ENCODE results near the gene PARD3B. TPM values are rescaled to one million over a fixed set of nuclear protein-coding genes. Genes with fewer than 3 reads are reported as not detected.

Gene PARD3B
- total and polyA plus RNA-seq, 2 of the 4 experiments (the other 2 are of a cell fraction), result 3.3 to 15.6 TPM

DNA sequence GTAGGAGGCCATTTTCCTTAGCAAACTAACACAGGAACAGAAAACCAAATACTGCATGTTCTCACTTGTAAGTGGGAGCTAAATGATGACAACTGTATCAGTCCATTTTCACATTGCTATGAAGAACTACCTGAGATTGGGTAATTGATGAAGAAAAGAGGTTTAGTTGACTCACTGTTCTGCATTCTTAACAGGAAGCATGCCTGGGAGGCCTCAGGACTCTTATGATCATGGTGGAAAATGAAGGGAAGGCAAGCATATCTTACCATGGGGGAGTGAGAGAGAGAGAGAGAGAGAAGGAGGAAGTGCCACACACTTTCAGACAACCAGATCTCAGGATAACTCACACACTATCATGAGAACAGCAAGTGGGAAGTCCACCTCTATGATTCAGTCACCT lies 105.3 kb downstream of the PARD3B start:
- H3K14ac ChIP-seq (replicated peaks; ENCODE audit: low read depth, low read length), result no peak overlapping the region
- no peak overlapping the region for H2BK5ac ChIP-seq (ENCODE audit: low read depth, low read length, poor library complexity, severe bottlenecking)
- ChIA-PET CTCF (no interaction called here), POLR2A (ENCODE audit: unreplicated experiment) (no interaction called here)
- no peaks in the 10 kb centered on the region; the same call in 1 of the 2 replicates for H4K20me1 ChIP-seq (ENCODE audit: insufficient read depth, low read length)
- H3K56ac ChIP-seq (ENCODE audit: extremely low read depth, insufficient read depth, low read length), result no peak overlapping the region
- H3K9me3 ChIP-seq (ENCODE audit: control insufficient read depth, insufficient read depth, low read length), result peaks cover 9% of the 10 kb centered on the region; the same call in 1 of the 2 replicates
- H2AK9ac ChIP-seq (replicated peaks; ENCODE audit: low read depth, low read length, poor library complexity), result no peak overlapping the region
- no TSS peak for BruUV-seq (replicated peaks)
- H3K4me3 ChIP-seq (ENCODE audit: insufficient read depth, low read depth, low read length), result no peak overlapping the region
- dilution Hi-C loops (cut with HindIII; ENCODE audit: low sequenced_read_pairs, unreplicated experiment), result no loop called here
- no peak overlapping the region for H4K91ac ChIP-seq (ENCODE audit: insufficient read depth, low read depth, low read length)
- H3K36me3 ChIP-seq (ENCODE audit: control insufficient read depth, insufficient read depth, low read length), result no peaks in the 10 kb centered on the region
- H2BK15ac ChIP-seq (ENCODE audit: low read depth, low read length), result no peak overlapping the region
- intact Hi-C loops (cut with micrococcal nuclease), result no loop called here
- H2AFZ ChIP-seq (replicated peaks; ENCODE audit: low read length, poor library complexity), result no peak overlapping the region
- DNase-seq, result no peak
- in situ Hi-C loops (cut with MboI; ENCODE audit: low sequenced_read_pairs), result no loop called here
- no peak overlapping the region for H4K5ac ChIP-seq (ENCODE audit: low read depth, low read length)
- no peak overlapping the region for H2BK120ac ChIP-seq (ENCODE audit: low read depth, low read length)
- no peak overlapping the region for H3K23ac ChIP-seq (ENCODE audit: low read depth, low read length)
- H3K9me1 ChIP-seq (ENCODE audit: insufficient read depth, low read length), result no peaks in the 10 kb centered on the region
- H3K4me2 ChIP-seq (ENCODE audit: low read depth, low read length), result no peak overlapping the region
- H3K18ac ChIP-seq (ENCODE audit: low read depth, low read length), result no peak overlapping the region
- no peak overlapping the region for H4K8ac ChIP-seq (ENCODE audit: low read depth in 2 of 2, low read length in 2 of 2)
- no peak overlapping the region for H2AK5ac ChIP-seq (ENCODE audit: low read depth, low read length)
- H3K9ac ChIP-seq (ENCODE audit: low read depth, low read length), result no peak overlapping the region
- H3K27ac ChIP-seq (ENCODE audit: insufficient read depth, low read length), result no peak overlapping the region
- H2BK20ac ChIP-seq (ENCODE audit: low read depth, low read length), result no peak overlapping the region
- TF ChIP-seq MAFK (IDR thresholded peaks at IDR 0.05; ENCODE audit: low read depth, low read length) (no peak), BHLHE40 (IDR thresholded peaks at IDR 0.05; ENCODE audit: low read depth, low read length) (no peak), POLR2A (IDR thresholded peaks at IDR 0.05; ENCODE audit: low read depth, low read length) (no peak), MAZ (IDR thresholded peaks at IDR 0.05; ENCODE audit: borderline replicate concordance, low read depth, low read length) (no peak), RAD21 (IDR thresholded peaks at IDR 0.05; ENCODE audit: low read length) (no peak), RCOR1 (IDR thresholded peaks at IDR 0.05; ENCODE audit: insufficient replicate concordance, low read length) (no peak), SMC3 (IDR thresholded peaks at IDR 0.05; ENCODE audit: low read depth, low read length) (no peak), NFE2L2 (IDR thresholded peaks at IDR 0.05; ENCODE audit: low read depth, low read length) (no peak), MXI1 (IDR thresholded peaks at IDR 0.05; ENCODE audit: borderline replicate concordance, low read depth, low read length) (no peak), CHD1 (IDR thresholded peaks at IDR 0.05; ENCODE audit: low read depth, low read length) (no peak)
- TF ChIP-seq, protein P1, sequence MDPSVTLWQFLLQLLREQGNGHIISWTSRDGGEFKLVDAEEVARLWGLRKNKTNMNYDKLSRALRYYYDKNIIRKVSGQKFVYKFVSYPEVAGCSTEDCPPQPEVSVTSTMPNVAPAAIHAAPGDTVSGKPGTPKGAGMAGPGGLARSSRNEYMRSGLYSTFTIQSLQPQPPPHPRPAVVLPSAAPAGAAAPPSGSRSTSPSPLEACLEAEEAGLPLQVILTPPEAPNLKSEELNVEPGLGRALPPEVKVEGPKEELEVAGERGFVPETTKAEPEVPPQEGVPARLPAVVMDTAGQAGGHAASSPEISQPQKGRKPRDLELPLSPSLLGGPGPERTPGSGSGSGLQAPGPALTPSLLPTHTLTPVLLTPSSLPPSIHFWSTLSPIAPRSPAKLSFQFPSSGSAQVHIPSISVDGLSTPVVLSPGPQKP (IDR thresholded peaks at IDR 0.05; ENCODE audit: borderline replicate concordance, low read depth, low read length), result no peak
- H3K4ac ChIP-seq (ENCODE audit: low read depth, low read length), result no peak overlapping the region
- peaks cover 8 to 39% of the 10 kb centered on the region in 2 experiments; a peak in 3 of 4 replicates for H3K79me1 ChIP-seq (ENCODE audit: low read depth in 1 of 2, low read length in 2 of 2)
- ATAC-seq (ENCODE audit: low read depth), result no peak
- H3K27me3 ChIP-seq (ENCODE audit: control insufficient read depth, insufficient read depth, low read length), result no peaks in the 10 kb centered on the region
- H3K4me1 ChIP-seq (ENCODE audit: control insufficient read depth, insufficient read depth, low read length), result peaks cover 8% of the 10 kb centered on the region
